NCI-H146 treated with DMSO at 0.1 percent for 48 hours (cell line): ENCODE measurements around the gene KIF3B.
"Not testable (repeated sequence)": the region's sequence is repeated elsewhere in the genome, so short reads cannot be mapped to it uniquely, and the experiment has no call there.

ENCODE experiments used
- DNase-seq: peaks from one replicate; lab custom pipeline; 2025; ENCODE audit not compliant: unreplicated experiment; lab: John Stamatoyannopoulos, UW

The KIF3B gene

GRCh38 chr20:32329817-32330554 is 52.5 kb downstream of the KIF3B start:
- peak; percentile 74 for DNase-seq

GRCh38 chr20:32330555-32330897 is 53.1 kb downstream of the KIF3B start:
- DNase-seq: no peak

GRCh38 chr20:32332614-32333013 is 55.2 kb downstream of the KIF3B start:
- no peak for DNase-seq

GRCh38 chr20:32333181-32333987 is 55.9 kb downstream of the KIF3B start:
- DNase-seq: no peak

GRCh38 chr20:32333988-32334885 is 56.8 kb downstream of the KIF3B start:
- DNase-seq: no peak

GRCh38 chr20:32336918-32337347 is 59.5 kb downstream of the KIF3B start:
- peak; percentile 24 for DNase-seq

GRCh38 chr20:32337937-32338661 is 60.6 kb downstream of the KIF3B start:
- no peak for DNase-seq

- no peak for DNase-seq
Observed at GRCh38 chr20:32338665-32339064, 61.2 kb downstream of the KIF3B start.

GRCh38 chr20:32339116-32339515 is 61.7 kb downstream of the KIF3B start:
- DNase-seq: no peak

GRCh38 chr20:32341053-32341452 is 63.6 kb downstream of the KIF3B start:
- DNase-seq: not testable (repeated sequence)

- DNase-seq: no peak
Observed at GRCh38 chr20:32343439-32343838, 66.0 kb downstream of the KIF3B start.

- DNase-seq: peak; percentile 69
Observed at GRCh38 chr20:32344835-32345506, 67.5 kb downstream of the KIF3B start.

- DNase-seq: no peak
Observed at GRCh38 chr20:32348207-32348606, 70.8 kb downstream of the KIF3B start.

- no peak for DNase-seq
Observed at GRCh38 chr20:32350421-32350820, 73.0 kb downstream of the KIF3B start.

GRCh38 chr20:32352121-32352720 is 74.8 kb downstream of the KIF3B start:
- no peak for DNase-seq

GRCh38 chr20:32353848-32354496 is 76.5 kb downstream of the KIF3B start:
- no peak for DNase-seq

GRCh38 chr20:32354592-32355416 is 77.4 kb downstream of the KIF3B start:
- DNase-seq: no peak

- DNase-seq: no peak
Observed at GRCh38 chr20:32355417-32355841, 78.0 kb downstream of the KIF3B start.
